Measurements from ENCODE around the gene ANKS1B.

DNA sequence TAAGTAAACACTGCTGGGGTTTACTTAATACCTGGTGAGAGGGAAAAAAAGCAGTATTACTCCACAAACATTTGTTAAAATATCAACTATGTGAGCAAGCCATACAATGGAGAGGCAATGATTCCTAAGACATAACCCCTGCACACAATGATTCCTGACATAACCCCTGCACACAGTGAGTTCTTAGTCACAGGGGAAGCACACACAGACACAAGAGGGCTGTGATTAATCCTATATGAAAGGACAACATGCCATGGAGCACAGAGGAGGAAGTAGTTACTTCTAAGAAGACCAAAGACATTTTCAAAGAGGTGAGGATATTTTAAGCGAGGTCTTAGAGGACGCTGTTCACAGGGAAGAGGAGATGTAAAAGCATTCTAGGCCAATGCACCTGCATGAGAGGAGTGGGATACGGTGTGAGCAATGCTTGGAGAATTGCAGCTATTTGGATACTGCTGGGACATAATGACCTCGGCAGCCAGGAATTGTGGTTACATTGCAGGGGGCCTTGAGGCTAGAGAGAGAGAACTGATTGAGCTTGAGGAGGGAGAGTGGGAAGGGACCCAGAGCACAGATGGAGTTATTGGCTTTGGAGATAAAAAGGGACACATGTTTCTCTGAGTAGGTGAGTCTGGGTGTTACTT lies 1127.7 kb downstream of the ANKS1B start:
- TF ChIP-seq ZFP3 (CRISPR knock-in tag; IDR thresholded peaks at IDR 0.05) (no peak), ESRRG (CRISPR knock-in tag; IDR thresholded peaks at IDR 0.05) (no peak)
- TF ChIP-seq, protein P1, sequence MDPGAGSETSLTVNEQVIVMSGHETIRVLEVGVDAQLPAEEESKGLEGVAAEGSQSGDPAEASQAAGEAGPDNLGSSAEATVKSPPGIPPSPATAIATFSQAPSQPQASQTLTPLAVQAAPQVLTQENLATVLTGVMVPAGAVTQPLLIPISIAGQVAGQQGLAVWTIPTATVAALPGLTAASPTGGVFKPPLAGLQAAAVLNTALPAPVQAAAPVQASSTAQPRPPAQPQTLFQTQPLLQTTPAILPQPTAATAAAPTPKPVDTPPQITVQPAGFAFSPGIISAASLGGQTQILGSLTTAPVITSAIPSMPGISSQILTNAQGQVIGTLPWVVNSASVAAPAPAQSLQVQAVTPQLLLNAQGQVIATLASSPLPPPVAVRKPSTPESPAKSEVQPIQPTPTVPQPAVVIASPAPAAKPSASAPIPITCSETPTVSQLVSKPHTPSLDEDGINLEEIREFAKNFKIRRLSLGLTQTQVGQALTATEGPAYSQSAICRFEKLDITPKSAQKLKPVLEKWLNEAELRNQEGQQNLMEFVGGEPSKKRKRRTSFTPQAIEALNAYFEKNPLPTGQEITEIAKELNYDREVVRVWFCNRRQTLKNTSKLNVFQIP (CRISPR knock-in tag; IDR thresholded peaks at IDR 0.05; ENCODE audit: borderline replicate concordance, low read depth) = no peak
